CD4-positive, alpha-beta T cell treated with Interleukin-2 at 100 ng/mL for 4 hours (primary cell): ENCODE results near the gene EIF1AD.
"Not testable (repeated sequence)": the region's sequence is repeated elsewhere in the genome, so short reads cannot be mapped to it uniquely, and the experiment has no call there.

Source experiments
- DNase-seq: peaks from one replicate; pipeline ENCODE4 v3.0.0-alpha.2; 2020; ENCODE audit warnings: low spot score

EIF1AD gene

DNA sequence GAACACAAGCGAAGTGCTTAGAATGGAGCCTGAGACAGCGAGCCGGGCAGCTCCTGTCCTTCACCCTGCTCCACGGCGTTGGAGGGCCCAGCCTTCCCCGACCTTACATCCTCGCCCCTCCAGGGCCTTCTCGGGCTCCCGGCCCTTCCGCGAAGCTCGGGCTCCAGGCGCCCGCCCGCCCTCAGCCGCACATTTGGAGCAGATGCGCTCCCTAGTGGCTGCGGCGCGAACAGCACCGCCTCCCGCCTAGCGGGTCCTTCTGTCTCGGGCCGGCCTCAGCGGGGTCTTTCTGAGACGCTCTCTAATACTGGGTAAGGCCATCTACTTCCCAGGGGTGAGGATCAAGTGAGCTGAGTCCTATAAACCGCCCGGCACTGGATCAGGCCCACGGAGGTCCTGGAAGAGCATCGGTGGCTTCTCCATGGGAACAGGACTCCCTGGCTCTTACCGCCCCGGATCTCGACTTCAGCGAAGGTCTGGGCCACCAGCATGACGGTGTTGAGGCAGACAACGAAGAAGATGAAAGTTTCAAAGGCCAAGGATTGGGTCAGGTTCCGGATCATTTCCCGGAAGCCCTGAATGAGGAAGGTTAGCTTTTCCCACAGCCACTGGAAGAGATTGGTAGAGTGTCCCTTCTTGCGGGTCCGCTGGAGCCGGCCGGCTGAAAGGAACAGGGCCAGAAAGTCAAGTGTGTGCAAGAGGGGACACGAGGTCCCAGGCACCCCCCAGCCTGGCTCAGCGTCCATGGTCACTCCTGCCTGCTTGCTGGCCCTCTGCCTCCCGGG is 20.6 kb upstream of the EIF1AD start:
- peak; percentile 75 for DNase-seq

DNA sequence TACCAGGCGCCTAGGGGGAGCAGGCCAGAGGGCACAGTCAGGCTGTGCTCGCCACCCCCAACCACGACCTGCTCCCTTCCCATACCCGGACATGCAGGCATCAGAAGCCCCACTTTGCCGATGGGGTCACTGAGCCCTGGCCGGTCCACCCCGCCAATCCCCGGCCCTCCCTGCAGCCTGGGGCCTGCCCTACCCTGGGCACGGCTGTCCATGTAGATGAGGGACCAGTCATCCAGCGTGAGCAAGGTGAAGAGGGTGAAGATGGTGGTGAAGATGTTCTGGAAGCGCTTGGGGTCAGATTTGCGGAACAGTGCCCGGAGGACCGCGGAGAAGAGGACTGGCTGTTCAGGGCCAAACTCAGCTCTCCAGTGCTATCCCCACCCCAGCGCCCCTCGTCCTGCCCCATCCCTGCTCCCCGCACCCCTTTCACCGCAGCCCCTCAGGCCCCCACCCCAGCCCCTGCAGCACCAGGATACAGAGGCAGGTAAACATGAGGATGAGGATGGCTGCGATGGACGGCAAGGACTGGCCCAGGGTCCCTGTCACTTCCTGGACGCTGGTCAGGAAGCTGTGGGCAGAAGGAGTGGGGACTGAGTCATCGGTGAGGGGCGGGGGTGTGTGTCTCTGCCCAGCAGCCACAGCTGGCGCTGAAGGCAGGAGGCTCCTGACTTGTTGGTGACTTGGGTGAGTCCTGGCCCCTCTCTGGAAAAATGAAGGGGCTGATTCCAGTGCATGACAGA is 18.8 kb upstream of the EIF1AD start:
- peak; percentile 17 for DNase-seq

DNA sequence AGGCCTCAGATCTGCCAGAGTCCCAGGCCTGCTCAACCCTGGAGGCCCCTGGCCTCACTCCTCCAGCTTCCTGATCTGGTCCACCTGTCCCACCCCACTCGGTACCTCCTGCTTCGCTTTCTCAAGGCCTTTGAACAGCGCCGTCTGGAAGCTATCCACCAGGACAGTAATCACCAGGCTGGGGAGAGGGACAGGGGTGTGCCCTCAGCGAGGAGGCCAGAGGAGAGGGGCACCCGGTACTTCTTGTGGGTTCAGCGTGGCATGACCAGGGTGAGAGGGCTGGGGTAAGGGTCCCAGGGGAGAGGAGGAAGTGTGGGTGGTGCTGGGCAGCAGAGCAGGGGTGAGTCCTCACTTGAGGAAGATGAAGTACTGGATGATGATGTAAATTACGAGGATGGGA is 18.3 kb upstream of the EIF1AD start:
- DNase-seq = no peak

DNA sequence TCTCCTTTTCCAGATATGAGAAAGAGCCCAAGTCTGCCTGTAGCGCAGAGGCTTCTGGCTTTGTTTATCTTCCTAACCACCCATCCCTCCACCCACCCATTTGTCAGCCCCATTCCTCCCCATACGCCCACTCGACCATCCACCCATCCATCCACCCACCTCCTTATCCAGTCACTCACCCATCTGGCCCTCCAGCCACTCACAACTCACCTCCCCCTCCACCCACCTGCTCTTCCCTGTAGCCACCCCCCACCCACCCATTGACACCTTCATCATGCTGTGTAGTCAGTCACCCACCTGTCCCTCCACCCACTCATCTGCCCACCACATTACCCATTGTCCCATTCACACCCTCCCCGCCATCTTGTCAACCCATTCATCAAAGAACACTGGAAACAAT is 15.4 kb upstream of the EIF1AD start:
- no peak for DNase-seq

GRCh38 chr11:66016793-66017177 is 14.8 kb upstream of the EIF1AD start:
- DNase-seq = no peak

GRCh38 chr11:66015936-66016792 is 14.2 kb upstream of the EIF1AD start:
- DNase-seq = no peak

GRCh38 chr11:66015454-66015881 is 13.5 kb upstream of the EIF1AD start:
- DNase-seq = no peak

DNA sequence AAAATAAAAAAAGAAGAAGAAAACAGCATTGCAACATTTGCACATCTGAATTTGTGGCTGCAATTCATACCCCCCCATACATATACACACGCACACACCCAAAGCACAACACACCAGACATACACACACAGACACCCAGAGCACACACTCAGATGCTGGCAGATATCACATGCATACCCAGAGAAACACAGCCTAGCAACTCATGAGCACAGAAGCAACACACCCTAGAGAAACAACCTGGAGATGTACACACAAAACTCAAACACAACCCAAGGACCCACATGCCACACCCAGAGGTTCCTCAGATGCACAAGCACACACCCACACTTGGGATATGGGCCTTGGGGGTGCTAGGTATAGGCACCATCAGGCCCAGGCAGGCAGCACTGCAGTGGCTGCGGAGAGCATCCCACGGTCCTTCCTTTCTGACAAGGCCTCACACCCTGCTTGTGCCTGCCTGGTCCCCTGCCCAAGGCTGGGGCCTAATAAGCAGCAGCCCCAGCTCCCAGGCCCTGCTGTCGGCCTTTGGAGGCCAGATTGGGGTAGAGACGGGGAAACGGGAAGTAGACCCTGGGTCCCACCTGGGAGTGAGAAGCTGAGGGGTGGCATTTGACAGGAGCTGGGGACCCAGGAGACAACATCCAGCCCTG is 13.0 kb upstream of the EIF1AD start:
- no peak for DNase-seq

DNA sequence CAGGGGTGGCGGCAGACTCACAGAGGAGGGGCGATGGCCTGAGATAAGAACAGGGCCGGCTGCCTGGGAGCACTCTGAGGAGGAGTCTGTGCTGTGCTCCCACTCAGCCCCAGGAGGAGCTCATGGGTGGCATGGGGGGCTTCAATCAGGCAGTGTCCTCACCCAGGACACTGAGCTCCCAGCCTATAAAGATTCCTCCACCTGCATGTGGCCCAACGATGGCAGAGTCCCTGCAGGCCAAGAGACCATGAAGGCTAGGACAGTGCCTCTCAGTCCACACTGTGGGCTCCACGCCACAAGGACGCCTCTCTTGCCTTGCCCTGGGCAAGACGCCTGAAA is 11.8 kb upstream of the EIF1AD start:
- no peak for DNase-seq

DNA sequence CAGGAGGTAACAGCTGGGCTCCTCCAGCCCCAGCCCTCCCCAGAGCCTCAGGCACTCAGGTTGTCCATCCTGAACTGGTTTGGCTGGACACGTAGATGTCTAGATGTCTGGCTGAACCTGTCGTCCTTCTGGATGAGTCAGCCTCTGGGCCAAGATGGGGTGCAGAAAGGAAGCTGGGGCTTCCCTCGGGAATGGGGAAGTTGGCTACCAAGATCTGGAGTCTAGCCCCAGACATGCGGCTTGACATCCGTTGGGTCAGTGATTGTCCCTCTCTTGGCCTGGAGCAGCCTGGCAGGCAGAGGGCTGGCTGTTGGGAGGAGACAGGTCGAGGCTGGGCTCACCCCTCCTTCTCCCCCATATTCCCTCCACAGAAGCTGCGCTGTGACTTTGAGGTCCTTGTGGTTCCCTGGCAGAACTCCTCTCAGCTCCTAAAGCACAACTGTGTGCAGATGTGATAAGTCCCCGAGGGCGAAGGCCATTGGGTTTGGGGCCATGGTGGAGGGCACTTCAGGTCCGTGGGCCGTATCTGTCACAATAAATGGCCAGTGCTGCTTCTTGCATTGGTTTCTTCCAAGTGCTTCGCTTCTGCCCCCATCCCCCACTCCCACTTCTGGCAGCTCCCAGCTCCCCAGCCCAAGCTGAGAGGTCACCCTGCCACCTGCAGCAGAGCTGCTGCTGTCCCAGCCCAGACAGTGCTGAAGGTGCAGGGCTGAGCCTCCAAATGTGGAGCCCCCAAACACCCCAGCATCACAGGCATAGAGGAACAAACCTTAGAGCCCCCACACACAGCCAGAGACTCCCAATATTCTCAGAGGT is 11.2 kb upstream of the EIF1AD start:
- no peak for DNase-seq

DNA sequence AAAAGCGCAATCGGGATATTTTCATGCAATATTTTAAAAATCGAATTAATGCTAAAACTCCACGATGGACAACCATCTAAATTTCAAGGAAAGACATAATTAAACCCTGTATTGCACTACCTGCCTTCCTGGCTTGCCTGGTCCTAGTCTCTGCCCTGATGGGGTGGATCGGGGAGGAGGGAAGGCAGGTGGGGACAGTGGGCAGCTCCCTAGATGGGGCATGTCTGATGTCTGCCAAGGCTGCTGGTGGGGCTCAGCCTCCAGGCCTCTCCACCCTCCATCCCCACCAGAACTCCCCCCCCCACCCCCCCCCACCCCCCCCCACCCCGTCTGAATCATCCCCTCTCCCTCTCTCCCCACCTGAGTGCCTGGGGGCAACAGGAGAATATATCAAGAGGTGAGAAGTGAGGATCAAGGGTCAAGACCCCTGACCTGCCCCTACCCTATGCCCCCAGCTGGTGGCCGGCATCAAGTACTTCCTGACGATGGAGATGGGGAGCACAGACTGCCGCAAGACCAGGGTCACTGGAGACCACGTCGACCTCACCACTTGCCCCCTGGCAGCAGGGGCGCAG is 10.5 kb upstream of the EIF1AD start:
- no peak for DNase-seq

DNA sequence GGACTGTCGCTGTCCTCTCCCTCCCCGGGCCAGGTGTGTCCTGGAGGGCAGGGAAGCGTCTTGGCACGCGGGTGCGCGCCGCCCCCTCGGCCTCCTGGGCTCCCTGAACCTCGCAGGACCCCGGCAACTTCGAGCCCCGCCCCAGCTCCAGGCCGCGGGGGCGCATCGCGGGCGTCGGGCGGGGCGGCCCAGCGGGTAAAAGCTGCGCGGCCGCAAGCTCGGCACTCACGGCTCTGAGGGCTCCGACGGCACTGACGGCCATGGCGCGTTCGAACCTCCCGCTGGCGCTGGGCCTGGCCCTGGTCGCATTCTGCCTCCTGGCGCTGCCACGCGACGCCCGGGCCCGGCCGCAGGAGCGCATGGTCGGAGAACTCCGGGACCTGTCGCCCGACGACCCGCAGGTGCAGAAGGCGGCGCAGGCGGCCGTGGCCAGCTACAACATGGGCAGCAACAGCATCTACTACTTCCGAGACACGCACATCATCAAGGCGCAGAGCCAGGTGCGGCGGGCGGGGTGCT is 9.9 kb upstream of the EIF1AD start, which contains the start of gene CST6:
Gene CST6 (plus strand): TSS at position 224 of the 519 bp plus-strand sequence. CDS start 37 bp downstream, at position 261.
- DNase-seq = no peak

GRCh38 chr11:66011239-66011784 is 9.4 kb upstream of the EIF1AD start:
- no peak for DNase-seq

DNA sequence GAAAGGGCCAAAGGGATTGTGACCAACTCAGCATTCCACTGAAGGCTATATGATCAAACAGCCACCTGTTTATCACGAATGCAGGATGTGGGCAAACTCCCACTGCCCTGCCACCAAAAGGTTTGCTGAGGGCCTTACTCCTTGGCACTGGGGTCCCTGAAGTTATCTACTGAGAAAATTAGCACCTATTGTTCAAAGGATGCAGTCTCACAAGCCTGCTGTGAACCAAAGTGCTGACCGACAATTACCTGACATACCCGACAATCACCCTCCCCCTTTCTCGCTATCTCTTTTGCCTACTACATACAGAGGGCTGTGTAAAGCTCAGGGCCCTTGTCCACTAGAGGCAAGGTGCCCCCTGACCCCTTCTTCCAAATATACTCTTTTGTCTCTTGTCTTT is 8.1 kb upstream of the EIF1AD start:
- DNase-seq = not testable (repeated sequence)

GRCh38 chr11:66008468-66009101 is 6.6 kb upstream of the EIF1AD start:
- DNase-seq = no peak

GRCh38 chr11:66008095-66008467 is 6.1 kb upstream of the EIF1AD start:
- DNase-seq = no peak

GRCh38 chr11:66007201-66007634 is 5.3 kb upstream of the EIF1AD start:
- no peak for DNase-seq

- DNase-seq = no peak
These were observed 4.9 kb upstream of the EIF1AD start for GRCh38 chr11:66006891-66007176.

GRCh38 chr11:66006134-66006890 is 4.4 kb upstream of the EIF1AD start:
- no peak for DNase-seq
